HepG2 (cell line): ENCODE results near the gene RMRP. TPM values are rescaled to one million over a fixed set of nuclear protein-coding genes. Genes with fewer than 3 reads are reported as not detected.

Source experiments
- BRD4 ChIP-seq: sonication (generic); formaldehyde crosslinking; IDR thresholded peaks from 2 replicates; pipeline ENCODE4 v1.4.0; 2020; ENCODE audit warnings: missing genetic modification reagents
- CSRNP1 ChIP-seq: sonication (generic); formaldehyde crosslinking; IDR thresholded peaks from 2 replicates; pipeline ENCODE4 v1.8.1; 2023; ENCODE audit warnings: mild to moderate bottlenecking, missing genetic modification reagents
- ELF3 ChIP-seq: IDR thresholded peaks from 2 replicates; pipeline ENCODE4 v1.6.1; 2016; ENCODE audit warnings: missing genetic modification reagents, missing compliant biosample characterization
- HDAC2 ChIP-seq: sonication (generic); formaldehyde crosslinking; IDR thresholded peaks from 2 replicates; pipeline ENCODE4 v1.4.0; 2020; ENCODE audit warnings: missing genetic modification reagents
- HES4 ChIP-seq: sonication (generic); formaldehyde crosslinking; IDR thresholded peaks from 2 replicates; pipeline ENCODE4 v1.9.0; 2021; ENCODE audit warnings: mild to moderate bottlenecking, missing genetic modification reagents, borderline replicate concordance
- KDM2A ChIP-seq: sonication (generic); formaldehyde crosslinking; IDR thresholded peaks from 2 replicates; pipeline ENCODE4 v1.4.0; 2020; ENCODE audit warnings: low read depth, missing genetic modification reagents, borderline replicate concordance
- MAFK ChIP-seq, 2 experiments: IDR thresholded peaks in 1 of 2; conservative IDR thresholded peaks in 1 of 2; 2 replicates each; pipeline ENCODE4 v1.6.1; 2011; ENCODE audit warnings: improper control_type of control experiment in 2 of 2, low read length in 2 of 2
- PLRG1 ChIP-seq: fragments of 450-650 bp; conservative IDR thresholded peaks from 2 replicates; pipeline ENCODE4 v1.6.1; 2016
- REL ChIP-seq: sonication (generic); formaldehyde crosslinking; conservative IDR thresholded peaks from 2 replicates; pipeline ENCODE4 v1.8.0; 2022; ENCODE audit warnings: mild to moderate bottlenecking, missing genetic modification reagents, moderate library complexity
- SAFB2 ChIP-seq: sonication (generic); formaldehyde crosslinking; IDR thresholded peaks from 2 replicates; pipeline ENCODE4 v1.5.1; 2020; ENCODE audit warnings: missing genetic modification reagents, low read depth, mild to moderate bottlenecking, borderline replicate concordance
- SOX5 ChIP-seq: IDR thresholded peaks from 2 replicates; pipeline ENCODE4 v1.6.1; 2016; ENCODE audit warnings: borderline replicate concordance
- ZNF121 ChIP-seq: sonication (generic); formaldehyde crosslinking; IDR thresholded peaks from 2 replicates; pipeline ENCODE4 v1.5.0; 2020; ENCODE audit warnings: mild to moderate bottlenecking, missing genetic modification reagents
- ZNF124 ChIP-seq: sonication (generic); formaldehyde crosslinking; IDR thresholded peaks from 2 replicates; pipeline ENCODE4 v1.4.0; 2020; ENCODE audit warnings: missing genetic modification reagents
- ZNF143 ChIP-seq: sonication (generic); formaldehyde crosslinking; IDR thresholded peaks from 2 replicates; pipeline ENCODE4 v1.4.0; 2020; ENCODE audit warnings: missing genetic modification reagents
- ZNF18 ChIP-seq: sonication (generic); formaldehyde crosslinking; IDR thresholded peaks from 2 replicates; pipeline ENCODE4 v1.8.0; 2022; ENCODE audit warnings: mild to moderate bottlenecking, missing genetic modification reagents; ENCODE audit not compliant: insufficient replicate concordance
- ZNF383 ChIP-seq: sonication (generic); formaldehyde crosslinking; IDR thresholded peaks from 2 replicates; pipeline ENCODE4 v1.4.0; 2020; ENCODE audit warnings: missing genetic modification reagents, mild to moderate bottlenecking, borderline replicate concordance
- ZNF496 ChIP-seq: sonication (generic); formaldehyde crosslinking; IDR thresholded peaks from 2 replicates; pipeline ENCODE4 v1.8.1; 2023; ENCODE audit warnings: mild to moderate bottlenecking, moderate library complexity, missing genetic modification reagents; ENCODE audit not compliant: insufficient replicate concordance
- ZNF552 ChIP-seq: sonication (generic); formaldehyde crosslinking; IDR thresholded peaks from 2 replicates; pipeline ENCODE4 v1.9.0; 2022; ENCODE audit warnings: missing genetic modification reagents, mild to moderate bottlenecking, borderline replicate concordance
- ZNF607 ChIP-seq: sonication (generic); formaldehyde crosslinking; IDR thresholded peaks from 2 replicates; pipeline ENCODE4 v1.5.1; 2020; ENCODE audit warnings: missing genetic modification reagents, mild to moderate bottlenecking, borderline replicate concordance
- ZNF687 ChIP-seq: sonication (generic); formaldehyde crosslinking; IDR thresholded peaks from 2 replicates; pipeline ENCODE4 v1.5.1; 2020; ENCODE audit warnings: mild to moderate bottlenecking, missing genetic modification reagents, moderate library complexity
- ZNF768 ChIP-seq: sonication (generic); formaldehyde crosslinking; IDR thresholded peaks from 2 replicates; pipeline ENCODE4 v1.4.0; 2020; ENCODE audit warnings: missing genetic modification reagents
- polyA plus RNA-seq, 8 experiments: library from polyadenylated mRNA; depleted of rRNA in 3 of 8; stranded (reverse) in 7 of 8; unstranded in 1 of 8; fragments of >200 nt; fragmentation: Illumina TruSeq in 4 of 8; extraction: Trizol in 4 of 8; gene quantifications; 2 replicates each; pipeline versions ENCODE4 v1.2.1 to v1.2.3, GENCODE V29; 2011 to 2016; ENCODE audit warnings: low read depth in 4 of 8, missing spikeins in 1 of 8, mixed read lengths in 1 of 8; ENCODE audit not compliant: insufficient read depth in 1 of 8
- total RNA-seq, 5 experiments: library from RNA; depleted of rRNA; stranded (reverse); fragments of >200 nt; fragmentation: Illumina TruSeq; extraction: Trizol; gene quantifications; 2 replicates each; pipeline ENCODE4 v1.2.3, GENCODE V29; 2016; ENCODE audit warnings: low read depth in 1 of 5

RMRP gene
- total and polyA plus RNA-seq, 2 of the 13 experiments (the other 11 are each of a cell fraction or from before 2014, with no cell fraction given) = 51.4 to 4,025 TPM

- TF ChIP-seq ZNF383 (CRISPR knock-in tag) (peak; percentile 68; the same call in 1 of the 2 replicates), KDM2A (CRISPR knock-in tag) (peak; percentile 84), PLRG1 (no peak), ZNF768 (peak; percentile 78; the same call in 1 of the 2 replicates), ZNF143 (CRISPR knock-in tag) (peak; percentile 62; the same call in 1 of the 2 replicates), ELF3 (peak; percentile 94), ZNF496 (CRISPR knock-in tag) (peak; percentile 19), SOX5 (CRISPR knock-in tag) (peak; percentile 46), ZNF552 (peak; percentile 43; the same call in 1 of the 2 replicates), ZNF124 (peak; percentile 90; the same call in 1 of the 2 replicates), REL (peak; percentile 99), ZNF607 (CRISPR knock-in tag) (peak; percentile 92; the same call in 1 of the 2 replicates), ZNF687 (CRISPR knock-in tag) (peak; percentile 99), MAFK (conservative IDR thresholded peaks at IDR 0.05 in 1 of 2, IDR thresholded peaks at IDR 0.05 in 1 of 2; ENCODE audit: low read length in 2 of 2) (no peak), HES4 (peak; percentile 49; the same call in 1 of the 2 replicates), BRD4 (CRISPR knock-in tag) (peak; percentile 67; the same call in 1 of the 2 replicates), HDAC2 (CRISPR knock-in tag) (peak; percentile 53), ZNF18 (no peak), SAFB2 (CRISPR knock-in tag) (peak; percentile 59; the same call in 1 of the 2 replicates), CSRNP1 (CRISPR knock-in tag) (peak; percentile 99), ZNF121 (0 out of 2 replicates have a peak, but pooled peaks have one; percentile 25)
Measured at GRCh38 chr9:35664531-35665470, 7.0 kb upstream of the RMRP start, which contains the start of gene ARHGEF39 (continued).
